Panc1 (cell line): ENCODE data around the gene LRCH2. TPM values are rescaled to one million over a fixed set of nuclear protein-coding genes. Genes with fewer than 3 reads are reported as not detected.

Source experiments
- ATAC-seq: fragments of 200-7000 bp; cut with Tn5 transposase; 2 replicates; pipeline ENCODE4 v1.9.1; 2020; ENCODE audit warnings: mild to moderate bottlenecking, moderate library complexity
- BruUV-seq: library from RNA; stranded (reverse); fragments of 400-500 nt; replicated peaks from 2 replicates; lab custom pipeline; 2021; lab: Mats Ljungman, UMichigan
- CTCF ChIA-PET: fragments of 300-600 bp; sonication (Branson Sonifier 250); formaldehyde crosslinking; loops from one replicate; lab custom pipeline; 2022; ENCODE audit warnings: antibody characterized with exemption; lab: Charles Lee
- POLR2A ChIA-PET: fragments of 300-600 bp; sonication (Branson Sonifier 250); formaldehyde crosslinking; loops from one replicate; lab custom pipeline; 2022; ENCODE audit warnings: antibody characterized with exemption; lab: Charles Lee
- DNase-seq: peaks from one replicate; pipeline ENCODE4 v3.0.0-alpha.2; 2010; ENCODE audit warnings: low read depth, low spot score
- H3K27ac ChIP-seq: 2 replicates; pipeline ENCODE4 v1.5.1; 2011; ENCODE audit warnings: mild to moderate bottlenecking, low read length, inconsistent platforms
- H3K27me3 ChIP-seq: fragments of 200-500 bp; sonication (Bioruptor generic); 2 replicates; pipeline ENCODE4 v1.6.0; 2014; ENCODE audit warnings: low read length, inconsistent platforms; ENCODE audit not compliant: control insufficient read depth, insufficient read depth
- H3K36me3 ChIP-seq: fragments of 200-500 bp; sonication (Bioruptor generic); 2 replicates; pipeline ENCODE4 v1.5.1; 2014; ENCODE audit warnings: inconsistent platforms, mild to moderate bottlenecking, low read length, moderate library complexity; ENCODE audit not compliant: control insufficient read depth, insufficient read depth
- H3K4me1 ChIP-seq: 2 replicates; pipeline ENCODE4 v1.5.1; 2011; ENCODE audit warnings: inconsistent platforms, mild to moderate bottlenecking, low read length, moderate library complexity; ENCODE audit not compliant: control insufficient read depth, insufficient read depth
- H3K4me3 ChIP-seq, 2 experiments: 2 replicates each; pipeline ENCODE4 v1.5.1; 2011 to 2012; ENCODE audit warnings: low read depth in 2 of 2, low read length in 2 of 2, mild to moderate bottlenecking in 2 of 2, inconsistent platforms in 1 of 2, moderate library complexity in 1 of 2
- H3K9me3 ChIP-seq: fragments of 200-500 bp; sonication (Bioruptor generic); 2 replicates; pipeline ENCODE4 v1.5.1; 2014; ENCODE audit warnings: low read depth, mild to moderate bottlenecking, inconsistent platforms, low read length, moderate library complexity; ENCODE audit not compliant: control insufficient read depth, insufficient read depth
- CTCF ChIP-seq: fragments of 450-650 bp; IDR thresholded peaks from 2 replicates; pipeline ENCODE4 v1.5.1; 2017; ENCODE audit warnings: mild to moderate bottlenecking
- POLR2AphosphoS5 ChIP-seq: IDR thresholded peaks from 2 replicates; pipeline ENCODE4 v1.6.1; 2012; ENCODE audit warnings: mild to moderate bottlenecking, low read depth, low read length, moderate library complexity
- REST ChIP-seq, 2 experiments: IDR thresholded peaks; 2 replicates each; pipeline ENCODE4 v1.6.1; 2011 to 2012; ENCODE audit warnings: low read depth in 2 of 2, control low read depth in 1 of 2, low read length in 1 of 2, mild to moderate bottlenecking in 1 of 2, moderate library complexity in 1 of 2; ENCODE audit not compliant: insufficient read depth in 1 of 2
- SIN3A ChIP-seq: IDR thresholded peaks from 2 replicates; pipeline ENCODE4 v1.6.1; 2012; ENCODE audit warnings: low read depth, mild to moderate bottlenecking, low read length, moderate library complexity, borderline replicate concordance; ENCODE audit not compliant: insufficient read depth
- TCF7L2 ChIP-seq: IDR thresholded peaks from 2 replicates; pipeline ENCODE4 v1.6.1; 2011; ENCODE audit warnings: mild to moderate bottlenecking, low read depth, low read length, inconsistent platforms
- in situ Hi-C: cut with HindIII; loops from 2 replicates; pipeline ENCODE4 v1.10.0; 2016; ENCODE audit warnings: low sequenced_read_pairs, low pct_unique_long_range_greater_than_20kb
- intact Hi-C: fragments of 100-400 bp; cut with micrococcal nuclease; formaldehyde crosslinking; loops from one replicate; pipeline ENCODE4 v1.10.0; 2022; ENCODE audit not compliant: unreplicated experiment
- total RNA-seq: library from RNA; stranded (reverse); gene quantifications from one replicate; pipeline ENCODE4 v1.2.1, GENCODE V29; 2021; ENCODE audit not compliant: unreplicated experiment

The LRCH2 gene
- total RNA-seq, 1 experiment from 2014 or later: 0.13 TPM

- TF ChIP-seq CTCF (no peak), TCF7L2 (no peak), REST (IDR thresholded peaks at IDR 0.05; ENCODE audit: insufficient read depth in 1 of 2, low read depth in 2 of 2, low read length in 1 of 2) (no peak), POLR2AphosphoS5 (no peak), SIN3A (no peak)
- ChIA-PET CTCF (no interaction called here), POLR2A (no interaction called here)
- H3K27ac ChIP-seq: no peak overlapping the region
- intact Hi-C loops: no loop called here
- H3K27me3 ChIP-seq: no peaks in the 10 kb centered on the region
- H3K4me3 ChIP-seq: no peak overlapping the region
- ATAC-seq (no peak), DNase-seq (no peak)
- H3K9me3 ChIP-seq: no peaks in the 10 kb centered on the region
- H3K4me1 ChIP-seq: no peaks in the 10 kb centered on the region
- no peaks in the 10 kb centered on the region for H3K36me3 ChIP-seq
- in situ Hi-C loops: no loop called here
- BruUV-seq: no TSS peak
Observed at GRCh38 chrX:115204040-115204439, 29.9 kb downstream of the LRCH2 start.

GRCh38 chrX:115192244-115192700, 41.6 kb downstream of the LRCH2 start:
- no peaks in the 10 kb centered on the region for H3K27me3 ChIP-seq
- no peak for DNase-seq
- ChIA-PET POLR2A (no interaction called here), CTCF (no interaction called here)
- no peak for ATAC-seq
- intact Hi-C loops: no loop called here
- no peaks in the 10 kb centered on the region for H3K36me3 ChIP-seq
- H3K4me3 ChIP-seq: no peak overlapping the region
- H3K9me3 ChIP-seq: no peaks in the 10 kb centered on the region
- H3K4me1 ChIP-seq: no peaks in the 10 kb centered on the region
- TF ChIP-seq POLR2AphosphoS5: no peak
- TF ChIP-seq TCF7L2: no peak
- TF ChIP-seq REST (IDR thresholded peaks at IDR 0.05; ENCODE audit: insufficient read depth in 1 of 2, low read depth in 2 of 2, low read length in 1 of 2): no peak
- TF ChIP-seq SIN3A: no peak
- TF ChIP-seq CTCF: no peak
- no TSS peak for BruUV-seq
- in situ Hi-C loops: no loop called here
- H3K27ac ChIP-seq: no peak overlapping the region
